GM21367 (cell line): Measurements from ENCODE around the gene ARRB1.
"Not testable (repeated sequence)": the region's sequence is repeated elsewhere in the genome, so short reads cannot be mapped to it uniquely, and the experiment has no call there.

Source experiments
- ATAC-seq: cut with Tn5 transposase; IDR thresholded peaks from one replicate; pipeline ENCODE4 v1.9.1; 2021; ENCODE audit not compliant: unreplicated experiment

Gene ARRB1

DNA sequence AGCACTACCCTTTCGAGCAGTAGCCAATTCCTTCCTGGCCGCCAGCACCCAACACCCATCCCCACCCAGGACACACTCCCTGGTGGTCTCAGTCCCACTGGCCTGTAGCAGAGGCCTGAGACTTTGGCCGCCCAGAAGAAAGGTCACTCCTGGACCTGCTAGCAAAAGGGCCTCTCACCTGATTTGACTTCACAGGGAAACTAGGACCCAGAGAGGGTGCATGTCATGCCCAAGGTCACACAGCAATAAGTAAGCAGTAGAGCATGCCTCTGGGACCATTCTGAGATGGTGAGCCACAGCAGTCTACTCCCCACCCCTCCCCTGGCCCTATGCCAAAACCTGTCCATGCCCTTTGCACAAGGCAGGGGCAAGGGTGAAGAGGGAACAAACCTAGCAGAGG lies 7.3 kb downstream of the ARRB1 start:
- ATAC-seq: no peak

DNA sequence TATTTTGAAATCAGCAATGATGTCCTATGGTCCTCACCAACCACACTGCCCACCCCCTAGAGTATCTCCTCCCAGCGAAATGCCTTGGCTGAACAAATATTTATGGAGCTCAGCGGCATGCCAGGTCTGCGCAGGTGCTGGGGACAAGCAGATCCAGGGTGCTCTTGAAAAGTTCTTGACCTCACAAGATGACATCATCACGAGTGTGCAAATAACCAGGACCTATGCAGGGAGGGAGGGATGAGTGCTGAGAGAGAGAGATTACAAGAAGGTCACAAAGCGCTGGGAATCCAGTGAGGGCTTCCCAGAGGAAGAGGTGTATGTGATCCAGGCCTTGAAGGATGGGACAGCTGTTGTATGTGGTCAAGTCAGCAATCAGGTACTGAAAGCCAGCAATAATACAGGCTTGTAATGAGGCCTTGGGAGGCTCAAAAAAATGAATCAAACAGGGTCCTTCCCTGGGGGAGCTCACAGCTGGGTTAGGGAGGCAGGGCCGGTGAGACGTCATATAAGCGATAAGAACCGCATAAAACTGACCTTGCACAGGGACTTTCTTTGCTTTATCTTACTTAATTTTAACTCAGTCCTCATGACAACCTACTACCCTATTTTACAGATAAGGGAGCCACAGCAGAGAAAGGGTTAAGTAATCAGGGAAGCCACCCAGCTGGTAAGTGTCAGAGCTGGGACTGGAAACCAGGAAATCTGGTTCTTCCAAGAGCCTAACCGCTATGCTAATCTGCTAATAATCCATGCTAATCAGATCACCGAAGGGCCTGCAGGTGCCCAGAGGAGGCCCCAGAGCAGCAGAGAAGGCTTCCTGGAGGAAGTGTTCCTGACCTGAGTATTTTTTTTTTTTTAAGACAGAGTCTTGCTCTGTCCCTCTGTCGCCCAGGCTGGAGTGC lies 8.2 kb downstream of the ARRB1 start:
- no peak for ATAC-seq

DNA sequence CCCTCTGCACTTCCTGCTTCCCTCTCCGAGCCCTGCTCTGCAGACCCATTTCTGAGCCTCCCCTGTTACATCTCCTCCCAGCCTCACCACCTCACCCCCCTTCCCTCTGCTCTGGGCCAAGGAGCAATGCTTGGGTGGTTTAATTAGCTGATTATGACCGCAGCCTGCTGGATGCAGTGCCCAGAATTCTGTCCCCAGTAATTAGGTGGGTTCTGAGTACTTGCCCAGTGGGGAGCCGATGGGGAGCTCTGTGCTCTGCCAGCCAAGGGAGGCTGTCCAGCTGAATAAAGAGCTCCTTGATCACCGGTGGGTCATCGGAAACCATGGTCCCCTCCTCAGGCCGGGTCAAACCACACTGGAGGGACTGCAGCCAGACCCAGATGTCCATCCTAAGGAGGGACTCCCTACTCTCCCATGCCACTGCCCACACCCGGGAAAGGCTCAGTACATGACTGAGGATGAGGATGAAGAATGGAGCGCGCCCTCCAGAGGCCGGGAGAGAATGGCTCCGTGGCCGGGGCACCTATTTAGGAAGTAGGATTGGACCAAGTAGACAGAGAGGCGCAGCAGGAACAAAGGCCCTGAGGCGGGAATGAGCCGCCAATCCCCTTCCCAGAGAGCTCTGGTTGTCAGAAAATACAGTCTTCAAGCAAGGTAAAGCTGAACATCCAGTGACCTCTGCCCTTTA lies 9.1 kb downstream of the ARRB1 start:
- ATAC-seq: no peak

DNA sequence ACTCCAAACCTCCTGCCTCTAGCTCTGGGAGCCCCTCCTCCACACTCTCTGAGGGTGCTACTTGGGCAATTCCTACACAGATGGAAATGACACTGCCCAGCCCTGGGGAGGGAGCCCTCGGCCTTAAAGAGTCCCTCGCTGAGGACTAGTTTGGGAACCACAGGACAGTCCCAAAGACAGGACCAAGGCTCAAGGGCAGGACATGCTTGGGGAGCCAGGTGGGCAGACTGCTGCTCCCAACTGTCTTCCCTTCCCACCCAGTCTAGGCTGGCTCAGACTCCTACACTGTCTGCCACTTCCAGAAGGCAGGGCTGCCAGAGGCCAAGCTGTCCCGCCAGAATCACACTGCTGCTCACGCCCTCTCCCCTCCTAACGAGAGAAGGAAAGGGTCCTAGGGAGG lies 9.8 kb downstream of the ARRB1 start:
- no peak for ATAC-seq

DNA sequence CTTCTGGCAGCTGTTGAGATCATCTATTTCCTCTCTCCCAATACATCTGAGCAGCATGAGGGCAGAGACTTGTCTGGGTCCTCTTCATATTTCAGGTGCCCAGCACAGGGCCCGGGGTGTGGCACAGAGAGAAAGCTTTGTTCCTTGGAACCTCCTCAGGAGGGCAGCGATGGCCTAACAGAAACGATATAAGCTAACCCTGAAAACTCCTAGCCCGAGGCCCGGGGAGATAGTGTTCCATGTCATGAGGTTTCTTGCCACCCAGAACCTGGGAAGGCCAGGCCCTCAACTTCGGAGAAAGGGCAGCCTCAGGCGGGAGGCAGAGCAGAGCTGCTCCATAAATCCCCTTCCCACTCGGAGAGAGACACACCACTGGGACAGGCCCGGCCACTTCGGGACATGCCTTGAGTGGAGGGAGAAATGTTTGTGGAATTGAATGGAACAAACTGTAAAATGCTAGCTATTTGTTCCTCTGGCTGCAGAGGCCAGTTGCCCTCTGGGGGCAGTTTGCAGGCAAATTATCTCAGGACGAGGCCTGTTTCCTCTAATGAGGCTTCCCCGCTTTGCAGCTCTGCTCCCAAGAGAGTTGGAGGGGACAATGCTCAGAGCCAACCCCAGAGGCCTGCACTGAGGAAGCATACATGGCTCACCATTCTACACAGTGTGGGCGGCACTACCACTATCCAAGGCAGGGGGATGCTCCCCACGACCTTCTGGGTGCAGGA lies 11.6 kb downstream of the ARRB1 start:
- no peak for ATAC-seq

DNA sequence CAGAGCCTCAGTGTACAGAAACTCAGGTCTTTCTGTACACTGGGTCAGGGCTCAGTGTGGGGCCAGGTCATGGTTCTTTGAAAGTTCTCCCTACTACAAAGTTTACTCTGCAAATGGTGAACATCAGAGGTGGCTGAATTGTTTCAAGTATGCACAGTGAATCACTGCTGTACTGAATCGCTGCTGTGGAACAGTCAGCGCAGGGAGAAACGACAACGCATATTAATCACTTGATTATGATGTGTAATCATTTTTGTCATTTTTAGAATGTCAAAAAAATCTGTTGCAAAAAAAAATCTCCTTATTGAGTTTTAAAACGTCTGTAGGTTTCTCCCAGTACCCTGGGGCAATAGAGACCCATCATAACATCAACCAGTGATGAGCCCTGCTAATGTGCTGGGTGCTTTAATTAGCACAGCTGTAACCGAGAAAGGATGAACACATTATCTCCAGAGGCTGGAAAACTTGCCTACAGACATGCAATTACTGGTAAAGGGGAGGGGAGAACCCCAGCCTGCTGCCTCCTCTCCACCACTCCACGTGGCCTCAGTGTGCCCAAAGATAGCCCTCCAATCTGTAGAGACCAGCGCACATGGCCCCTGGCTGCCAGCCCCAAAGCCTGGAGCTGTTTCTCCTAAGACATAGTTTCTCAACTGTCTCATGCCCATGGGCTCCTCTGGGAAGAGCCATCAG lies 12.8 kb downstream of the ARRB1 start:
- ATAC-seq: no peak

DNA sequence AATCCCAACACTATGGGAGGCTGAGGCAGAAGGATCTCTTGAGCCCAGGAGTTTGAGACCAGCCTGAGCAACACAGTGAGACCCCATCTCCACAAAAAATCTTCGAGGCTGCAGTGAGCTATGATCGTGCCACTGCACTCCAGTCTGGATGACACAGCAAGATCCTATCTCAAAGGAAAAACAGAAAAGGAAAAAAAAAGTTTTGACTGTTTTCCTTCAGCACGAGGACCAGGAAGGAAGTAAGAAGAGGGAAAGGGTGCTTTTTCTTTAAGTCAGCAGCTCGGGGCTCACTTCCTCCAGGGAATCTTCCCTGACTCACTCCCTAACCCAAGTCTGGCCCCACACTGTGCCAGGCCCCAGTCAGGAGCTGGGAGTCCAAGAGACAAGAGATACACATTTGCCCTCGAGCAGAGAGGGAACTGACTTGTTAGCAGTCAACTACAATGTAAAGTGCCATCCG lies 14.2 kb downstream of the ARRB1 start:
- no peak for ATAC-seq

DNA sequence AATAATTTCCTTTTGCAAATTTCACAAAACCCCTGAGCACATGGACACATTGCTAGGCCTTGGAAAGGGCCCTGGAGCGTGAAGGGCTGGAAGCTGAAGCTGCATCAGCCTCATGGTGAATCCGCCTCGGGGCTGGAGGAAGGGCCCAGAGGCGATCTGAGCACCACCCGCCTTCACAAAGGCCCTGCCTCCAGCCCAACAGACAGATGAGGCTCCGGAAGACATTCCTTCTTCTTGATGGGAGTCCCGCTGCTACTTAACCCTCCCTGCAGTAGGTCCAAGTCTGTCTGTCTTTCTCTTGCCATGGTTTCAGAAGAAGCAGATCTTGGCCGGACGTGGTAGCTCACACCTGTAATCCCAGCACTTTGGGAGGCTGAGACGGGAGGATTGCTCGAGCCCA lies 16.5 kb downstream of the ARRB1 start:
- no peak for ATAC-seq

DNA sequence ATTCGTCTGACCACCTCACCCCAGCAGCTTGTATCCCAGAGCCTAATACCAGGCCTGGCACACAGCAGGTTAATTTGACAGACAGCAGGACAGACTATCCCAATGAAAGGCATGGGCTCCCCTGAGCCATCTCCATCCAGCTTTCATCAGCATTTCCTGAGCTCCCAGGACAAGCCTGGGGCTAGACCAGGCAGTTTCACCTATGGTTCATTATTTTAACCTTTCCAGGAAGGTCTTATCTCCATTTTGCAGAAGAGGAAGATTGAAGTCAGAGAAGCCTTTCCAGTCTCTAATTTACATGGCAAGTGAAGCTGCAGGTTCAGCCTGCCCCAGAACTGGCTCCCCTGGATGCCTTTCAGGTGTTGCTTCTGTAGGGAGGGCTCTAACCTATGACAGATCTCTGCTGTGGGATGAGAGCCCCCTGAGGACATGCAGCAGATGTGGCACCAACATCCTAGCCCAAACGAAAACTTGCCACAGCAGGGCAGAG lies 17.0 kb downstream of the ARRB1 start:
- ATAC-seq: no peak

DNA sequence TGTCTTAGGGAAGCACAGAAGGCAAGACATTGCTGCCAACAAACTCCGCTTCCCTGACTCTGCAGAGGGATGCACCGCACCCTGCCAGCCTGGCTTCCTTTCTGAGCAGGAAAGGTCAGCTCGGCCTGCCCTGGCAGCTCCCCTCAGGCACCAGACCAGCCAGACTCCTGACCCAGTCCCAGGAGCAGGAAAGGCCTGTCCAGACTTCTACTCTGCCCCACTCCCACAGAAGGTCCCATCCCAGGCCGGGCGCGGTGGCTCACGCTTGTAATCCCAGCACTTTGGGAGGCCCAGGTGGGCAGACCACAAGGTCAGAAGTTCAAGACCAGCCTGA lies 17.7 kb downstream of the ARRB1 start:
- no peak for ATAC-seq

DNA sequence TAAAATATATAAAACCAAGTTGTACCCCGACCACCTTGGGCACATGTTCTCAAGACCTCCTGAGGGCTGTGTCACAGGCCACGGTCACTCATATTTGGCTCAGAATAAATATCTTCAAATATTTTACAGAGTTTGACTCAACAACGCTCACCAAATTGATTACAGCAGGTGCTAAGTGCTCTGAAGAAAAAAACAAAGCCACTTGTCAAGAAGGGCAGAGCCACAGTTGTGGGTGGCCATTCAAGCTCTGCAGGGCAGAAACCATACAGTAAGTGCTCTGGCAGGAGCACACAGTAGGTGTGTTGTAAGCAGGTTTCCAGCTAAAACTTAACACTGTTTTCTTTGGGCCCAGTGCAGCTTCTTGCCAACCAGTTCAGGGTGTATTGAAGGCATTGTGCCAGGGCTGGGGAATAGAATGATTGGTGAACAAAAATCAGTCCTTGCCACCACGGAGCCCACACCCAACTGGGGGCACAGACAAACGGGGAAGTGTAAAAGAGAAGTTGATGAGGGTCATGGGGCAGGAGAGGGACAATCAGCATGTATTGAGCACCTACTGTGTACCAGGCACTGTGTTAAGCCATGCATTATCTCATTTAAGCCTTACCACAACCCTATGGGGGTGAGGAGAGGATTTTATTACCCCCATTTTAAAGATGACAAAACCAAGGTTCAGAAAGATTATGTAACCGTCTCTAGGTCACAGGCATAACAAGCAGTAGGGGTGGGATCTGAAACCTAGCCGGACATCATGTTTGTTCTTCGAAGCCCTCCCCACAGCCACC lies 18.2 kb downstream of the ARRB1 start:
- ATAC-seq: no peak

DNA sequence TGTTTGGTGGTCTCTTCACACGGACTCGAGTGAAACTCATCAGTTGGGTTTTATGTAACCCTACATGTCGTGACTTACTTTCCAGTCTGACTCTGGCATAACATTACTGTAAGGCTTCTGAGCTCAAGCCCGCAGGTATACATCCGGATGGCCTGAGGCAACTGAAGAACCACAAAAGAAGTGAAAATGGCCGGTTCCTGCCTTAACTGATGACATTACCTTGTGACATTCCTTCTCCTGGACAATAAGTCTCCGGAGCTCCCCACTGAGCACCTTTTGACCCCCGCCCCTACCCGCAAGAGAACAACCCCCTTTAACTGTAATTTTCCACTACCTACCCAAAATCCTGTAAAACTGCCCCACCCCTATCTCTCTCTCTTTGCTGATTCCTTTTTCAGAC lies 19.7 kb downstream of the ARRB1 start:
- ATAC-seq: not testable (repeated sequence)

DNA sequence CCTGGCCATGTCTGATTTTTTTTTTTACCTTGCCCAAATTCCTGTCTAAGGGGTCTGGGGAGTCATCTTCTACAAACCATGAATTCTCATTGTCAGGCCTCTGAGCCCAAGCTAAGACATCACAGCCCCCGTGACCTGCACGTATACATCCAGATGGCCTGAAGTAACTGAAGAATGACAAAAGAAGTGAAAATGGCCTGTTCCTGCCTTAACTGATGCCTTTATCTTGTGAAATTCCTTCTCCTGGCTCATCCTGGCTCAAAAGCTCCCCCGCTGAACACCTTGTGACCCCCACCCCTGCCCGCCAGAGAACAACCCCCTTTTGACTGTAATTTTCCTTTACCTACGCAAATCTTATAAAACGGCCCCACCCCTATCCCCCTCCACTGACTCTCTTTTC lies 20.2 kb downstream of the ARRB1 start:
- ATAC-seq: not testable (repeated sequence)

DNA sequence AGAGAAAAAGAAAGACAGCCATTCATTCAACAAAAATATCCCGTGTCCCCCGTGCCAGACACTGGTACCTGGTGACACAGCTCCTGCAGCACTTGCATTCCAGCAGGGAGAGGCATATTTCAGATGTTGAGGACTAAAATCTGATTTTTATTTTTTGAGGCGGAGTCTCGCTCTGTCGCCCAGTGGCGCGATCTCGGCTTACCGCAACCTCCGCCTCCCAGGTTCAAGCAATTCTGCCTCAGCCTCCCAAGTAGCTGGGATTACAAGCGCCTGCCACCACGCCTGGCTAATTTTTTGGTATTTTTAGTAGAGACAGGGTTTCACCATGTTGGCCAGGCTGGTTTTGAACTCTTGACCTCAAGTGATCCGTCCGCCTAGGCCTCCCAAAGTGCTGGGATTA lies 20.6 kb downstream of the ARRB1 start:
- ATAC-seq: not testable (repeated sequence)

DNA sequence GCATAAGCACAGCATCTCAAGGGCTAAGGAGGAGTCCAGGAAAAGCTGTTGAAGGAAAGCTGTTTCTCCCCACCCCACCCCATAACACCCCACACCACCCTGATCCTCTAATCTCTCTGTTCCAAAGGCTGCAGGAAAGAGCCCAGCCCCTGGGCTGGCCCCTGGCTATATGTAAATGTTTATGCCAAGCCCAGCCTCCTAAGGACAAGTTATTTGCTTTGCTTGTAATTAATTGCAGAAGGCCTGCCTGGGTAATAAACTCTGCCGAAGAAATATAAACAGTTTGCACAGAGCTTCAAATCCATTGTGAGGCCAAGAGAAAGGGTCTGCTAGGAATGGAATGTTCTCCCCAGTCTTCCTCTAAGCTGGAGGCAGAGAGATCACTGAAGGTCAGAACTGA lies 21.2 kb downstream of the ARRB1 start:
- no peak for ATAC-seq

DNA sequence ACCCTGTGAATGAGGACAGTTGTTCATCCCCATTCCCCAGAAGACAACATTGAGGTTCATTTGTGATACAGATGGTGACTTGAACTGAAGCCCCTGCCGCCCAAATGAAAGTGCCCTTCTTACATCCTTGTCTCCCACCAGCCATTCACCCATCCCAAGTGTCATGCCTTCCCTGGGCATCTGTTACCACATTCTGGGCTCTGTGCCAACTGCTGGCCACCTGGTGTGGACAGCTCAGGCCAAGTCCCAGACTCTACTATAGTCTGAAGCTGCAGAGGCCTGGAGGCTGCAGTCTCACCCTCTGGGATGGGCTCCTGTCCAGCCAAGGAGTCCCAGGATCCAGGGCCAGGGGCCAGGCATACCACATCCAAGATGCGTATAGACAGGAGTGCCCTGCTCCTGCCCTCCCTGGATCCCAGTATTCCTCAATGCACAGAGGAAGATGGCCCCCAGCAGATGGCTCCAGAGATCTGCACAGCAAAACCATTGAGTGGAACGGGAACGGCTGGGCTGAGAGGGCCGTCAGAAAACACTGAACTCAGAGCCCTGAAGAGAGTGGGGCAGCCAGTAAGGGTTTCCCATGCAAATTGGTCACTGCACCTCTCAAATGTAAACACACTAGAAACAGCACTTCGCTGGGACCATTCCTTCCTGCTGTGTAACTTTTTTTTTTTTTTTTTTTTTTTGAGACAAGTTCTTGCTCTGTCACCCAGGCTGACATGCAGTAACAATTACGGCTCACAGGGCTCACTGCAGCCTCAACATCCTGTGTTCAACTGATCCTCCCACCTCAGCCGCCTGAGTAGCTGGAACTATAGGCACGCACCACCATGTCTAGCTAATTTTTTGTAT lies 22.8 kb downstream of the ARRB1 start:
- ATAC-seq: no peak

DNA sequence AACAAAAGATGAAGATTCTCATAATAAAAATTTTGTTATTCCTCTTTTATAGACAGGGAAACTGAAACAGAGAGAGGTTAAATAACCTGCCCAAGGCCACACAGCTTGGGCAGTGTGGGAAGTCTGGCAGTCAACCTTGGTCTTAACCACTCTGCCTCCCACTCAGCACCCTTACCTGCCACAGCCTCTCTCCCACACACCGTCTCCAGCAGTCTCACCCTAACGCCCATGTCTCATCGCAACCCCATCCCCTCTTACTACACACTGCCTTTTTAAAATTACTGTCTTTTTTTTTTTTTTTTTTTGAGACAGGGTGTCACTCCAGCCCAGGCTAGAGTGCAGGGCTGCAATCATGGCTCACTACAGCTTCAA lies 25.0 kb downstream of the ARRB1 start:
- no peak for ATAC-seq

DNA sequence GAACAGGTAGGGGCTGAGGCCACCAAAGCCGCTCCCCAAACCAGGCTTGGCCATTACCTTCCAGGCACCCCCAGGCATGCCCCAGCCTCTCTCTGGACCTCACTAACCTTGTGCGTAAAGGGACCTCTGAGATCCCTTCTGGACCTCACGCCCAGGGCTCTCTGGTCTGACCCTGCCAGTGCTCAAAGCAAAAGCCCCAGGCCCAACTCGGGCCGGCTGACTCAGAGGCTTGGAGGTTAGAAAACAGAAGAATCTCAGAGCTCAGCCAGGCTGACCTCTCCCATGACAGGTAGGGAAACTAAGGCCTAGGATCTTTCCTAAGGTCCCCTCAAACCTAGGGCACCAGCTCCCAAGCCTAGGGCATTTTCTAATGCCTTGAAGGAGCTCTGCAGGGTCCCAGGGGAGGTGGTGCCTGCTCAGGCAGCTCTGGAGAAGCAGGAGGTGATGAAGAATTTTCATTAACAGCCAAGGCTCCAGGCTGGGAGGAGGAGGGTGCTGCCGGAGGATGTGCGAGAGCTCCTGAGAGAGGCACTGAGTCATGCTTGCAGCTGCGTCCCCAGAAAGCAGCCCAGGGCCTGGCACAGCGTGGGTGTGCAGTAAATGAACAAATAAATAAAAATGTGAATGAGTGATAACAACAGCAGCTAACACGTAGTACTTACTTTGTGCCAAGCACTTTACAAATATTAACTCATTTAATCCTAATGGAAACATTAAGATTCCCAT lies 25.6 kb downstream of the ARRB1 start:
- ATAC-seq: no peak

DNA sequence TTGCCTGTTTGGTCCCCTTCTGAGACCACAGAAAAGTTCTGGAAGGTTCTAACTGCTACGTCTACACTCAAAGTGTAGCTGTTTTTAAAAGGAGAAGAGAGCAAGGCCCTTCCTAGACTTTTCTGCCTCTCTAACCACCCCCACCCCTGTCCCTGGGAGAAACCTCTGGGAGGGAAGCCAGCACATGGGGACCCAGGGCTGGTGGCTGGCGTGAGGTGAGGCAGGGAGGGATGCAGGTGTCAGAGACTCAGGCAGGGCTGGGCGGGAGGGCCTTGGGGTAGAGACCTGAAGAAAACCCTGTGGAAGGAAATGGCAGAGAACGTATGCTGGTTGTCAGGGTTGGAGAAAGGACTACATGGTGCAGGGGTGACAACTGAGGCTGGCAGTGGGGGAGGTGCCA lies 26.7 kb downstream of the ARRB1 start:
- ATAC-seq: no peak
